ENCODE data around the gene ZNF23.

ZNF23 gene

DNA sequence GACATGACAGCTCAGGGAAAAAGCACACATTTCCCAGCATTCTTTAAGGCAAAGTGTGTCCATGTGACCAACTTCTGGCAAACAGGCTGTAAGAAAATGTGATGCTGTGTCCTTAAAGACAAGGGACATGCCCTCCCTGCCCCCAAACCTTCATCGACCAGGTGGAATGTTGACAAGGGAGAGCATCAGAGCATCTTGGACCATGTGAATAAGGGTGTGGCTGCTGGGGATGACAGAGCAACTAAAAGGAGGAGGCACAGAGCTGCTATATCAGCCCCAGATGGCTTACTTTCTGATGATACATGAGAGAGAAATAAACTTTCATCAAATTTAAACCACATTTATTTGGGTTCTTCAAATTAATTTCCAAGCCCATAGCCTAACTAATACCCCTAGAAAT is 2.2 kb upstream of the ZNF23 start:
- no peak for DNase-seq

DNA sequence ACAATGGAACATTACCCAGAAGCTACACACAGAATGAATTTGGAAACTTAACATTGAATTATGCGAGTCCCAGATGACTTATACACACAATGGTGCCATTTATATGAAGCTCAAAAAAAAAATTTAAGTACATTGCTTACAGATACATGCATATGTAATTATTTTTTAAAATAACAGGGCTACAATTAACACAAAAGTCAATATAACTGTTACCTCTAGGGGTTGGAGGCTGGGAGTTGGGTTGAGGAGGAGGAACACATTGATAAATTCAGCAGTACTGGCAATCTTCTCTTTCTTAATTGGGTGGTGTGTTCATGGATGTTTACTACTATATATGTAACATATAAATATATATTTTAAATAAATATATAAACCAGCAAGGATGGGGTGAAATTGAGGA is 1.1 kb downstream of the ZNF23 start:
- DNase-seq, result no peak

DNA sequence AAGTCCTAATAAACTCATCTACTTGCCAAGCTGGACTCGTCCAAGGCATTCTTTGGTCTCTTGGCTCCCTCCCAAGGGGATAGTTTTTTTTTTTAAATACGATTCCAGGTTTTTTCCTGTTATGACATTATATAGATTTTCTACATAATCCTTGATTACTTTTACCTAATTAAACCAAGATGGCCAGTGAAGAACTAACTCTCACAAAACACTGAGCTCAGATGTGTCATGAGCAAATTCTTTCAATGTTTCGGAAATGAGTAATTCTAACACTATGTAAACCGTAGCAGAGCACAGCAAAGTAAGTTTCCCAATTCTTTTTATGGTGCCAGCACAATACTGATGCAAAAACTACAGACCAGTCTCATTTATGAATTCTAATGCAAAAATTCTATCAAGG is 1.8 kb downstream of the ZNF23 start:
- no peak for DNase-seq

DNA sequence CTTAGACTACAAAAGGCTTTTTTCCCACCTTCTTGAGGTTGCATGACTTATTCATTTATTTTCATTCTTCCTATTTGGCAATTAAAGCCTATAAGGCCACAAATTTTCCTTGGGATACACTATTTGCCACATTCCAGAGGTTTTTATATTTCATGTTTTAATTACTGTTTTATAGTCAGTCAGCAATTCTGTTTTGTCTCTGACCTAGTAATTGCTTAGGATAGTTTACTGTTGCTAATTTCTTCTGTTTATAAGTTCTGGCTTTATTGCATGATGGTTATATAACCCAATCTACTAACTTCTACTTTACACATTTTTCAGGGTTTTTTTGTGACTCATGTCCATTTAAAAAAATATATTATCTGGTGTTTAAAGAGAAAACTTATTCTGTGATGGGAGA is 2.5 kb downstream of the ZNF23 start:
- DNase-seq, result no peak

DNA sequence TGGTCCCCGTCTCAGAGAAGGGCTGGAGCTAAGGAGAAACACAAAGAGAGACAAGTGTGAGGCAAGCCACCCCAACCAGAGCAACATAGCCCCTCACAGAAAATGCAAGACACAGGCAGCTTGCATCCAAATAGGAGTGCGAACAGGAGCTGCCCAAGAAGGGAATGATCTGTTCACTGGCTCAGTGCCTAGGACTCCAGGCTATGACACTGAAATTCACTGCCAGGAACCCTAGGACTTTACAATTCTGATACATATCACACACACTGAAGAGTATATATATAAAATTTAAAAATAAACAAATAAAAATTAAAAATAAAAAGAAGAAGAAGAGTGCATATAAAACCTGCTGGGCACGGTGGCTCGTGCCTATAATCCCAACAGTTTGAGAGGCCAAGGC is 5.2 kb downstream of the ZNF23 start:
- DNase-seq, result no peak

DNA sequence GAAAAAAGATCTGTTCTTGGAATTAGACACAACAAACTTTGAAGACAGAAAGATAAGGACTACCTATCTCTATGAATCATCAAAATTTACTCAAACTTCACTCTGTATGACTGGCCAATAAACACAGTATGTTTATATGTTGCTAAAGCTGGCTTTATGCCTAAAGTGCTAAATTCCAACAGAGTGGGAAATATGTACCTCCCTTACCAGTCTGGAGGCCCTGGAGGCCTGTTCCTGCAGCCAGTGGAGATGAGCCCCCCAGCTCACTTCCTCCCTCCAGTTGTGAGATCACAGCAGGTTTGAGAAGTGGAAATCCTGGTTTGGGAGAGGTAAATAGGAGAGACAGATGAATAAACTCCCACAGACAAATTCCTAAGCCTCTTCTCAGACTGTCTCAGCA is 9.0 kb downstream of the ZNF23 start:
- DNase-seq, result no peak

DNA sequence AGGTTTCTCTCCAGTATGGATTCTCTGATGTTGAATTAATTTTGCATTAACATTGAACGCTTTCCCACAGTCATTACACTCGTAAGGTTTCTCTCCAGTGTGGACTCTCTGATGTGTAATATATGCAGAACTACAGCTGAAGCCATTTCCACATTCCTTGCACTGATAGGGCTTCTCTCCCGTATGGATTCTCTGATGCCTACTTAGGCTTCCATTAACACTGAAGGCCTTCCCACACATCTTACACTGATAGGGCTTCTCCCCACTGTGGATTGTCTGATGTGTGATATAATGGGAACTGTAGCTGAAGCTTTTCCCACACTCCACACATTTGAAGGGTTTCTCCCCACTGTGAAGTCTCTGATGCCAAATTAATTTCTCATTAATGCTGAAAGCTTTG is 13.0 kb downstream of the ZNF23 start:
- no peak for DNase-seq

DNA sequence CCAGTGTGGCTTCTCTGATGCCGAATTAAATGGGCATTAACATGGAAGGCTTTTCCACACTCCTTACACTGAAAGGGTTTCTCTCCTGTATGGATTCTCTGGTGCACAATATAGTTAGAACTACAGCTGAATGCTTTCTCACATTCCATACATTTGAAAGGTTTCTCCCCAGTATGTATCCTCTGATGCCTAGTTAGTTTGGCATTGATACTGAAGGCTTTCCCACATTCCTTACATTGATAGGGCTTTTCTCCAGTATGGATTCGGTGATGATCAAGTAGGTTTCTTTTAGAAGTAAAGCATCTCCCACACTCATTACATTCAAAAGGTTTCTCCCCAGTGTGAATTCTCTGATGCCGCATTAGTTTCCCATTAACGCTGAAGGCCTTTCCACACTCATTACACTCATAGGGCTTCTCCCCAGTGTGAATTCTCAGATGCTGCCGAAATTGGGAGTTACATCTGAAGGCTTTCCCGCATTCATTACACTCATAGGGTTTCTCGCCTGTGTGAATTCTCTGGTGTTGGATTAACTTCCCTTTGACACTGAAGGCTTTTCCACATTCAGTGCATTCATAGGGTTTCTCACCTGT is 13.7 kb downstream of the ZNF23 start:
- DNase-seq, result no peak

DNA sequence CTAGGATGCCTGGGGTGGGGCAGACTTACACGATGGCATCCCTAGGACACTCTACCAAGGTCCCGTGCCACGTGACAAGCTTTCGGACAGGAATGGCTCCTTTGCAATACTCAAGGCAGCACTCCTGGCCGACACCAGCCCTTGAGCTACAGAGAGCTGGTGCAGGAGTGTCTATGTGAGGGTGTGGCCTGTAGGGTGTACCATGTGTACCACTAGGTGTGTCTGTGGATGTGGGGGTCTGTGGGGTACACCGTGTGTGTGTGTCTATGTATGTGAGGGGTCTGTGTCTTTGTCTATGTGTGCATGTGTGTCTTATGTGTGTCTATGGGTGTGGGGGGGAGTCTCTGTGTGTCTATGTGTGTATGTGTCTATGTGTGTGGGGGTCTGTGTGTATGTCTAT is 18.3 kb downstream of the ZNF23 start:
- DNase-seq, result no peak

DNA sequence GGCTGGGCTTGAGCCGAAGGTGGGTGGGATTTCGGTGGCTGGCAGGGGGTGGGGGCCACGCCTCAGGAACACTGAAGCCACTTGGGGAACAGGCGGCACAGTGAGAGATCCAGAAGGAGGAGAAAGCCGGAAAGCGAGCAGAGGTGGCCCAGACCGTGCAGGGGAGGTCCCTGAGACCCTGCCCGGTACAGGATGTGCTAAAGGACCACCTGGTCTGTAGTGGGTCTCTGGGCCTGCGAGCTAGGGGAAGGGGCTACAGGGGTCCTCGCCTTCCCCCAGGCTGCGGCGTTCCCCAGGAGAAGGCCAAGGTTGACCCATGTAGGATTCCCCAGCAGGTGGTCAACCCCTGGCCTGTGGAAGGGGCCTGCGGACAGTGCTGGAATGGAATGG is 20.0 kb downstream of the ZNF23 start, which contains the start of gene TLE7:
Gene TLE7, minus strand, starts transcription at position 4 of the 390 bp plus-strand sequence. CDS start 8,730 bp downstream, outside the sequence.
- no peak for DNase-seq

DNA sequence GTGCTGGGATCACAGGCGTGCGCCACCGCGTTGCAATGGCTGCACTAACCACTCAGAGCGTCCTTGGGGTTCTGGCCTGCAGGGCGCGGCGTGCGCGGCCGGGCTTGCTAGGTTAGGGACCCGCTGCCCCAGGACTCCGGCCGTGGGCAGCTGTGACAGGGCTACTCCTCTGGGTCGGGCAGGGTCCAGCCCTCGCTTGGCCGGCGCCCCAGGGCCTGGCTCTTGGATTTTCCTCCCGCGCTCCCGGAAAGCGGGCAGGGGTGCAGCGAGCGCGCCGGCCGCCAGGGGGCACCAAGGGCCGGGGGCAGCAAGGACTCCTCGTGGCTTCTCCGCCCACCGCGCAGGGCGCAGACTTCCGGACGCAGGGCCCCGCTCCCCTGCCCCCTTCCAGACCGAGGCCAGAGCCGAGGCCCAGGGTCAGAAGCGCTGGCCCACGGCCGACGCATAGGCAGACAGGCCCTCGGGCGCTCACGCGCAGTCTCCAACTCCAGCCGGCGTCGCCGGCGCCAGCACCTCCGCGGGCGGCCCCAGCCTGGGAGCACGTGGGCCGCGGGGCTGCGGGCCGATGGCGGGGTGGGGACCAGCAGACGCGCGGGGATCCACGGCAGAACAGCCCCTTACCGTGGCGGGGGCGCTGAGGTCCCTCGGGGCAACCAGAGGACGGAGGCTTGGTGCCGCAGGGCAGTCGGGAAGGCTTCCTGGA is 20.5 kb downstream of the ZNF23 start:
- DNase-seq, result no peak

DNA sequence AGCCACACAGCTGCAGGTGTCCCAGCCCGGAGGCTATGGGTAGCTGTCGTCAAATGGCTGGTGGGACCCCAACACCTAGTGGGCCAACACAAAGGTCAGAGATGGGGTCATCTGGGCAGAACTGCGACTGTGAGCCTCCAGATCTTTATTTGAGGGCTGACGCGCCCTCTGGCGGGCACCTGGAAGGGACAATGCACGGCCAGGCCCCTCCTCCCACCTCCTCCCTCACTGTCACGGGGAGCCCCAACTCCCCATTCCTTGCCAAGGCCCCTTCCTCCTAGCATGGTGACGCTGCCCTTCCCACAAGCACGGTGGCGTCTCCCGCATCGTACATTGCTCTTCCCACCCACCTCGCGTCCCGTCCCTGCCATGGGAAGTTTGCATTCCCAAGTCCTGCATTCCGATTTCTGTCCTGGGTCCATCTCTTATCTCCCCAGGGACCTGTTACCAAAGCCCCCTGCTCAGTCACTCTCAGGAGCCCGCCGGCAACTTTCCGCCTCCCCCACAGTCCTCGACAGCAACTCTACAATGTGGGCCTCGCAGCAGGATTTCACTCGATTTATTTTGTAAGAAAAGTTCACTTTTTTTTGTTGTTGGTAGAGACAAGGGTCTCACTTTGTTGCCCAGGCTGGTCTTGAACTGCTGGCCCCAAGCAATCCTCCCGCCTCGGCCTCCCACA is 21.2 kb downstream of the ZNF23 start:
- no peak for DNase-seq

DNA sequence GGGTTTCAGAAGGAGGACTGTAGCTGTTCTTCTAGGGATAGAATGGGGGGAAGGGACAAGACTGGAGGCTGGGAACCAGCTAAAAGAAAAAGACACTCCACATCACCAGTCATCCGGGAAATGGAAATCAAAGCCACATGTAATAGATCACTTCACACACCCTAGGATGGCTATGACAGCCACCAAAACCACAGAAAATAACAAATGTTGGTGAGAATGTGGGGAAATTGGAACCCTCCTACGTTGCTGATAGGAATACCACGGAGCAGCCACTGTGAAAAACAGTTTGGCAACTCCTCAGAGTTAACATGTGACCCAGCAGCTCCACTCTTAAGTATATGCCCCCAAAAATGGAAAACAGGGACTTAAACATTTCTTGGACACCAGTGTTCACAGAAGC is 22.5 kb downstream of the ZNF23 start:
- no peak for DNase-seq

DNA sequence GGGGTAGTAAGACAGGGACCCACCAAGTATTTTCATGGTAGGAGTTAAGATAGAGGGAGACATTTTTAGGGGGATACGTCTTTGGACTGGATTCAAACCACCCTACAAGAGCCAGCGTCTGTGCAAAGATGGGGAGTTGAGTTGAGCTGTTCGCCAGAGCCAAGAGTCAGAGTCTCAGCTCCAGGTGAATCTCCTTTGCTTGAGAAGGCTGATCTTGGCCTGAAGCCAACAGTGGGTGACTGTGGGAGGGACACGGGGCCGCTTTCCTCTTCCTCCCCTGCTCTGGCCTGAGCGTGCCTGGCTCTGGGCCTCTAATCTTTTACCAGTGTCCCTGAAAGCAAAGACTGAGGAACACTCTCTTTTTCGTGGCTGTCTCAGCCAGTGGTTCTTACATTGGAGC is 25.6 kb downstream of the ZNF23 start:
- DNase-seq, result no peak

DNA sequence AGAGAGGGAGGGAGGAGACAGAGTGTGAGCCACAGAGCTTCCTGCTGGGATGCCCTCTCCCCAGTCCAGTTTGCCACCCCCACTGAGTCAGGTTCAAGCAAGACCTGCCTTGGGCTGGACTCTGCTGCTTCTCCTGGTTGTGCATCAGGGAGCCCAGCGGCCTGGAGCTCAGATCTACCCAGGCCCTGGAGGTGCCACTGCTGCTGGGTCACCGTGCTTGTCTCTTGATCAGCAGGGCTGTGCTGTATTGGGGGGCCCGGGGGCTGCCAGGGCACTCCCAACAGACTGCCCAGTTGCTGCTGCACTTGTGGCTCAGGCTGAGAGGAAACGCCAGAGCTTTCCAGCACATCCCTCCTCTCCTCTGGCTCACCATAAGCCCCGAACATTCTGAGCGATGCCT is 29.1 kb downstream of the ZNF23 start:
- no peak for DNase-seq

DNA sequence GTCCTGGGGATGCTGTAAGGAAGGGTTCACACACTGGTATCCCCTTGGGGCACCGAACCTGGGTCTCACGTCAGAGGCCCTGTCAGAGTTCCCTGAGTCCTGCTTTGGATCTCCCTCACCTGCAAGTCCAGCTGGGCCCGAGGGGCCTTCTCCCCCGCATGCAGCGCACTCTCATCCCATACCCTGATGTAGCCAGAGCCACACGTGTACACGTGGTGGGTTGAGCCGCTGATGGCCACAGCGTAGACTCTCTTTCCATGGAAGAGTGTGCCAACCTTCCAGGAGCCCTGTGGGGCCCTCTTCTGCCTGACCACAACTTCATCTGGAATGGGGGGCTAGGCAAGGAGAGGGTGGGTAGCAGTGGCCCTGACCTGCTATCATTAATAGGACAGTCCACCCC is 30.1 kb downstream of the ZNF23 start:
- DNase-seq, result no peak

DNA sequence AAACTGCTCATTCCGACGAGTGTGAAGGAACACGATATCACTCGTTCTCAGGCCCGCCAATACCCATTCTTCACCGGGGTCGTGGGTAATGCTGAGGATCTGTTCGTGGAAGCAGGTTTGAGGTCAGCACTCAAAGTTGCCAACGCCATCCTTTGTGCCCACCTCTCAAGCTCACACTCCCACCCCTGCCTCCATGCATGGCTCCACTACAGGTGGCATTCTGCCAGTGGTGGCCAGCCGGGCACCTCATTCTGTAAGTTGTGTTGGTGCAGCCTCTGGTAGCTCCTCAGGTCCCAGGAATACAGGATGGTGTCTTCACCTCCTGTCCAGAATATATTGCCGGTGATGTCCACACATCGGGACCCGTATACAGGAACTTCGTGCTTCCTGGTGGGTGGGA is 30.9 kb downstream of the ZNF23 start:
- DNase-seq, result no peak

DNA sequence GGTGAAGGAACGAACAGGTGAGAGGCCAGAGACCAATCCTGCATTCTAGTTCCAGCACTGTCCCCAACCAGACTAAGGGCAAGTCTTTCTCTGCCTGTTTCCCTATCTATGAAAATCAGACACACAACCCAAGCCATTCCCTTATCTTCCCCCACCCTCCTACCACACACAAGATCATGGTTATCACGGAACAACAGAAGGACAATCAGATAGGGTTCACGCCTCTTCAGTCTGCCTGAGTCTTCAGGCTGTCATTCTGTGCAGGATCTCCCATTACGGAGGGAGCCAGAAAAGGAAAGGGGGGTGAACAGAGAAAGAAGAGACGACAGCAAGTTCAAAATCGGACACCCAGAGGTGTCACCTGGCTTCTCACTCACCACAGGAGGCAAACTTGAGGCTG is 31.3 kb downstream of the ZNF23 start:
- no peak for DNase-seq

DNA sequence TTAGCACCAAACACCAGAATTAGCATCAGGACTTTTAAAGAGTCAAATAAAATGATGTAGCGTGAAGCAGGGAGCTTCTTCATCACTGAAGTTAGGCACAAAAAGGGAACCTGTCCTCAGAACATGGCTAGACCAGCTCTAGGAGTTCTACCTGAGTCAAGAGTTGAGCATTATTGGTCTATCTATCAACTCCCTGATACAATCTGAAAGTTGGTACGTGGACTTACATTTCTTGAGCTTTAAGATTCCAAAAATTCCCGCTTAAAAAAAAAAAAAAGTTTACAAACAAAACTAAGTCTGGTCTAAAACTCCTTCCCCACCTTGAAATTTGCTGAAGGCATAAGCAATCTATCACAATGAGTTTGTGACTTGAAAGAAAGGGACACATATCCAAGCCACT is 32.5 kb downstream of the ZNF23 start:
- no peak for DNase-seq

DNA sequence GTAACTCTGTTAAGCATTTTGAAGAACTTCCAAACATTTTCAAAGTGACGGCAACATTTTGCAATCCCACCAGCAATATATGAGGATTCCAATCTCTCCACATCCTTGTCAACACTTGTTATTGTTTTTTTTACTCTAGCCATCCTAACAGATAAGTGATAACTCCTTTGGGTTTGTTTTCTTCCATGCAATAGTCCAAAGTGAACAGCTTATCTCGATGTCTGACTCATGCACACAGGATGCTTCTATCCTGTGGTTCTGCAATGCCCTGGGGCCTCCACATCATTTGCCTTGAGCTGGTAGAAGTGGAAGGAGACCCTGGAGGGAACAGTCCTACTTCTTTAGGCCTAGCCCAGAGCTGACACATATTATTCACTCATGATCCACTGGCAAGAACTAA is 33.2 kb downstream of the ZNF23 start:
- DNase-seq, result no peak

DNA sequence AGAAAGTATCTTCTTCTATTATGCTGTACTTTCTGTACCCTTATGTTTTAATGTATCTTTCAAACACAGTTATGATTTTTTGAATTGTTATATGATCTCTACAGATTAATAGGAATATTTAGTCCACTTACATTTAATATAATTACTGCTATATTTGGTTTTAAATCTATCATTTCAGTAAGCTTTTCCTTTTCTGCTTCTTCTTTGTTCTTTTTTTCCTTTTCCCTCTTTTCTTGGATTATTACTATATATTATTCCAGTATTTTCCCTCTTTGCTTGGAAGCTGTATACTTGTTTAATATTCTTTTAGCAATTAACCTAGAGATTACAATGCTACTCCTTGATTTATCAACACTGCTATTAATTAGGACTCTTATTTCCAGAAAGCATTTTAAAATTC is 33.7 kb downstream of the ZNF23 start:
- DNase-seq, result no peak

DNA sequence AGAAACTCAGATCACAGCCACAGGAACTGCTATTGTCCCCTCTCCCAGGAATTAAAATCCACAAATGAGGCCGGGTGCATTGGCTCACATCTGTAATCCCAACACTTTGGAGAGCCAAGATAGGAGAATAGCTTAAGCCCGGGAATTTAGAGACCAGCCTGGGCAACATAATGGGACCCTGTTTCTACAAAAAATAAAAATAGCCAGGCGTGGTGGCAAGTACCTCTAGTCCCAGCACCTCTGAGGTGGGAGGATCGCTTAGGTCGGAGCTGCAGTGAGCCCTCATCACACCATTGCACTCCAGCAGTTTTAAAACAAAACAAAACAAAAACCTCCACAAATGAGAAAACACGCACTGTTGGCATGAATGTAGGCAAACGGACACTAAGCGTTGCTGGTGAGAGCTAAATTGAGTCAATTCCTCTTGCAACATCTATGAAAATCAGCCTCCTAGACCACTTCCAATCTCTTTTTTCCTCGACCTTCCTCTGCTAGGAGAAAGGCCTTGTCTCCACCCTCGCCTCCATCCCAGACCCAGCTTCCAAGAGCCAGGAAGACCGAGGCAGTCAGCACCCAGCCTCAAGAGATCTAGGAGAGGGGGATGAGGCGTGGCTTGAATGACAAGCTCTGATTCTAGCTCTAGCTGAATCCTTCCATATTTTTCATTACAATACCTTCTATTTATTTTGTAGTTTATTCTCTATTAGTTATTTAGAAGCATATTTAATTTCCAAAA is 35.0 kb downstream of the ZNF23 start:
- no peak for DNase-seq

DNA sequence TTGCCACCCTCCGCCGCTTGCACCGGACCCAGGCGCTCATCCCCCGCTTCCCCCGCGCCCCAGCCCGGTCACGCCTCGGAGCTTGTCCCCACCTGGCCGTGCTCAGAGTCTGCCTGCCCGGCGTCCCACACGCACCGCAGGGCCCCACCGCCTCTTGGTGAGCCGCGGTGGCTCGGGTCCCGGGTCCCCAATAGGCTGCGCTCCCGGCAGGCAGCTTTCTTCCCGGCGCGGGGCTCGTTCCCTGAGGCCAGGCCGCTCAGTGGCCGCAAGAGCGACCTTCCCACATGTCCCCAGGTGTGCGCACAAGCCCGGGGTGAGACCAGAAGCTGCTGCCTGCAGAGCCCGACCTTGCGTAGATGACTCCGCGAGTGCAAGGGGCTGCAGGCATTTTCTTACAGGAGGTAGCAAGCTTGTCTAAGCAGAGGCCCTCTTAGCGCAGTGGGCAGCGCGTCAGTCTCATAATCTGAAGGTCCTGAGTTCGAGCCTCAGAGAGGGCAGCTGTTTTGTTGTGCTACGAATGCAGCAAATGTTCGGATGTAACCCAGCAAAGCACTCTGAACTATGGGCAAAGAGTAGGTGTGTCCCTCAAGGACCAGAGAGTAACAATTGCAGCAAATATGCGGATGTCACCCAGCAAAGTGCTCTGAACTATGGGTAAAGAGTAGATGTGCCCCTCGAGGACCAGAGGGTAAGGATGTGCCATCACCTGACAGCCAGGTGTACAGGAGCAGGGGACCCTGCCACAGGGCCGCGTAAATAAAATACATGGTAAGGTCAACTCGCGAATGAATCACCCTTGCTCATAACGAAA is 35.8 kb downstream of the ZNF23 start:
- no peak for DNase-seq
